Memory B cell (primary cell): ENCODE data around the gene PHLPP1.
"Not testable (repeated sequence)": the region's sequence is repeated elsewhere in the genome, so short reads cannot be mapped to it uniquely, and the experiment has no call there.

ENCODE experiments used
- ATAC-seq: fragments of 150-1000 bp; cut with Tn5 transposase; 2 replicates; pipeline ENCODE4 v1.10.0; 2021; ENCODE audit warnings: low read depth, mild to moderate bottlenecking, moderate library complexity
- DNase-seq, 2 donors: peaks; one replicate each; pipeline ENCODE4 v3.0.0; 2022; ENCODE audit warnings: low spot score in 2 of 2
- H3K27ac Mint-ChIP-seq: one replicate; pipeline ENCODE4 v1.8.0; 2022; ENCODE audit warnings: mild to moderate bottlenecking, moderate library complexity, mixed read lengths
- H3K27me3 Mint-ChIP-seq: one replicate; pipeline ENCODE4 v1.8.0; 2022; ENCODE audit warnings: mixed read lengths
- H3K36me3 Mint-ChIP-seq: one replicate; pipeline ENCODE4 v1.8.0; 2022; ENCODE audit warnings: mild to moderate bottlenecking, mixed read lengths
- H3K4me1 Mint-ChIP-seq: one replicate; pipeline ENCODE4 v1.8.0; 2022; ENCODE audit warnings: mixed read lengths
- H3K4me3 Mint-ChIP-seq: one replicate; pipeline ENCODE4 v1.8.0; 2022; ENCODE audit warnings: mild to moderate bottlenecking, moderate library complexity, mixed read lengths
- H3K9me3 Mint-ChIP-seq: one replicate; pipeline ENCODE4 v1.8.0; 2022; ENCODE audit warnings: mixed read lengths

Gene PHLPP1

DNA sequence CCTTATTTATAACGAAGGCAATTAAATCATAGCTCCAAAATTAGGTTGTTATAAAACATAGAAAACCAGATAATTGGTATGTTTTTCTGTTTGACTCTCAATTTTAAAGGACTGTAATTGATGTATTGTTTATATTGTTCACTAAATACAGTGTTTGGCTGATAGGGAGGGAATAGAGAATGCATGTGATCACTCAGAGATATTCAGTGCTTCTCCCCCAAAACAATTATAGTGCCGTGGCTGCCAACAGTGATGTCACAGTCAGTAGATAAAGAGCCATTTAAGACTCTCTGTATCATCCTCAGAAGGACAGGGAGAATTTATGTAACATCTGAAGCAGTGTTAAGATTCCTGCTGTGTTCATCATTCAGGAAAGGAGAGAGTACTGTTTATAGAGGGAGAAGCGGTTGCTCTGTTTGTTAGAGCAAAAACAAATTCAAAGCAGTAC, 69.6 kb downstream of the PHLPP1 start:
- Mint-ChIP-seq H3K36me3 (no peaks in the 10 kb centered on the region), H3K4me1 (peaks cover 22% of the 10 kb centered on the region), H3K27ac (no peak overlapping the region), H3K9me3 (no peaks in the 10 kb centered on the region), H3K4me3 (no peak overlapping the region), H3K27me3 (no peaks in the 10 kb centered on the region)
- no peak for DNase-seq
- ATAC-seq = no peak

- no peaks in the 10 kb centered on the region for H3K27me3 Mint-ChIP-seq
- peaks cover 26% of the 10 kb centered on the region for H3K4me1 Mint-ChIP-seq
- H3K27ac Mint-ChIP-seq = no peak overlapping the region
- no peak for ATAC-seq
- no peaks in the 10 kb centered on the region for H3K9me3 Mint-ChIP-seq
- H3K4me3 Mint-ChIP-seq = no peak overlapping the region
- no peak for DNase-seq
- no peaks in the 10 kb centered on the region for H3K36me3 Mint-ChIP-seq
These were observed 71.3 kb downstream of the PHLPP1 start for GRCh38 chr18:62786689-62787088.

GRCh38 chr18:62788111-62788510, 72.8 kb downstream of the PHLPP1 start:
- H3K9me3 Mint-ChIP-seq = no peaks in the 10 kb centered on the region
- H3K27ac Mint-ChIP-seq = no peak overlapping the region
- ATAC-seq (no peak), DNase-seq (no peak)
- H3K4me1 Mint-ChIP-seq = peaks cover 23% of the 10 kb centered on the region
- no peaks in the 10 kb centered on the region for H3K36me3 Mint-ChIP-seq
- H3K4me3 Mint-ChIP-seq = no peak overlapping the region
- no peaks in the 10 kb centered on the region for H3K27me3 Mint-ChIP-seq

DNA sequence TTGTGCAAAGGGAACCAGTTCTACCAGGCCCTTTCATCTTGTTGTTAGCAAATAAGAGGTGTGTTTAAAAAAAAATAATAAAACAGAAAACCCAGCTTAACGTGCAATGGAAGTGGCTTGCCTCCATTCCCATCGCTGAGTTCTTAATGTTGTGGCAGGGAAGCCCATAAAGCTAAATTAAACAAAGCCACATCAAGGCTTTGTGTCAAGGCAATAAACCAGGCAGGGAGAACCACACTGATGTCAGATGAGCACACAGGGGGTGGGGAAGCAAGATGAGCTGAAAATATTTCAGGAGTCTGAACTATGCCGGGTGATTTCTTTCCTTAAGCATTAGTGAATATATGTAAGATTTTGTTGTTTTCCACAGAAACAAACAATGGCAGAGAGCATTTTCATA, 73.5 kb downstream of the PHLPP1 start:
- ATAC-seq (no peak), DNase-seq (no peak)
- H3K27me3 Mint-ChIP-seq = no peaks in the 10 kb centered on the region
- peaks cover 21% of the 10 kb centered on the region for H3K4me1 Mint-ChIP-seq
- no peak overlapping the region for H3K27ac Mint-ChIP-seq
- no peaks in the 10 kb centered on the region for H3K36me3 Mint-ChIP-seq
- no peak overlapping the region for H3K4me3 Mint-ChIP-seq
- no peaks in the 10 kb centered on the region for H3K9me3 Mint-ChIP-seq

GRCh38 chr18:62790871-62791772, 75.8 kb downstream of the PHLPP1 start:
- Mint-ChIP-seq H3K27me3 (no peaks in the 10 kb centered on the region), H3K4me3 (no peak overlapping the region), H3K4me1 (peaks cover 5% of the 10 kb centered on the region), H3K36me3 (no peaks in the 10 kb centered on the region), H3K27ac (peak overlapping the region; percentile 6), H3K9me3 (no peaks in the 10 kb centered on the region)
- no peak for ATAC-seq
- no peak for DNase-seq

DNA sequence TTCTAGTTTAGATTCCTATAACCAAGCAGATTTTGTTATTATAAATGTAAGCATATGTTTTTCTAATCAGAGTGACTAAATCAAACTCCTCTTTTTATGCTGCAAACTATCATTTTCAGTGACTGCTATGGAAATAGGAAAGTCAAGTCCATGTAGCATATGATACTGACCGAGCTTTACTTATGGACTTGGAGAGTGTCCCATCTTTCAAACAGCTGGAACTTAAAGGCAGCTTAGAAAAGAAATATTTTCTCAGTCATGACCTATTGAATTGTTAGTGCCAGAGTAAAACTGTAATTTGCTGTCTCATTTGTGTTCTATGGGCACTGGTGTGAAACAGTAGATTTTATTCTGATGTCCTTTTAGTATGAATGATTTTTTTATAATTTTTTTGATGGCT, 76.7 kb downstream of the PHLPP1 start:
- no peak overlapping the region for H3K27ac Mint-ChIP-seq
- no peaks in the 10 kb centered on the region for H3K9me3 Mint-ChIP-seq
- no peak overlapping the region for H3K4me3 Mint-ChIP-seq
- no peaks in the 10 kb centered on the region for H3K36me3 Mint-ChIP-seq
- H3K4me1 Mint-ChIP-seq = peaks cover 5% of the 10 kb centered on the region
- ATAC-seq (no peak), DNase-seq (no peak)
- no peaks in the 10 kb centered on the region for H3K27me3 Mint-ChIP-seq

DNA sequence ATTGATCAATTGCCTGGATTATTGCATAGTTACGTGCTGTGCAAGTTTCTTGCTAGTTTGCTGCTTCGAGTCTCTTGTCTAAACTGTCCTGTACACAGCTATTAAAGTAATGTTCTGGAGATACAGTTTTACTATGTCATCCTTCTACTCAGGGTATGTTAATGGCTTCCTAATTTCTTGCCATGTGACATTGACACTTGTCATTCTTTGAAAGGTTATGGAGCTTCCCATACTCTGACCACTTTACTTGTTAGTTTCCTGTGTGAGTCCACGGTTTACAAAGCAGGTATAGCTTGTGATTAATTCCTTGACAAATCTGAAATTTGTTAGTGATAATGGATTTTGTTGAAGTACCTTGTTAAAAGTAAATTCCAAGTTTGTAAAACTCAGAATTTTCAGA, 80.5 kb downstream of the PHLPP1 start:
- H3K9me3 Mint-ChIP-seq = no peaks in the 10 kb centered on the region
- DNase-seq = no peak

GRCh38 chr18:62796216-62796621, 80.9 kb downstream of the PHLPP1 start:
- H3K9me3 Mint-ChIP-seq = no peaks in the 10 kb centered on the region
- H3K4me1 Mint-ChIP-seq = peaks cover 6% of the 10 kb centered on the region
- ATAC-seq (no peak), DNase-seq (no peak)
- H3K27ac Mint-ChIP-seq = no peak overlapping the region
- no peaks in the 10 kb centered on the region for H3K27me3 Mint-ChIP-seq
- no peaks in the 10 kb centered on the region for H3K36me3 Mint-ChIP-seq
- H3K4me3 Mint-ChIP-seq = no peak overlapping the region

More for the DNA sequence above, 80.5 kb downstream of the PHLPP1 start:
- H3K4me3 Mint-ChIP-seq = no peak overlapping the region
- H3K4me1 Mint-ChIP-seq = peaks cover 6% of the 10 kb centered on the region
- H3K36me3 Mint-ChIP-seq = no peaks in the 10 kb centered on the region
- no peaks in the 10 kb centered on the region for H3K27me3 Mint-ChIP-seq
- H3K27ac Mint-ChIP-seq = no peak overlapping the region
- ATAC-seq = no peak

GRCh38 chr18:62797329-62797728, 82.0 kb downstream of the PHLPP1 start:
- ATAC-seq = no peak
- H3K9me3 Mint-ChIP-seq = no peaks in the 10 kb centered on the region
- H3K36me3 Mint-ChIP-seq = no peaks in the 10 kb centered on the region
- no peak for DNase-seq
- no peak overlapping the region for H3K4me3 Mint-ChIP-seq
- peaks cover 4% of the 10 kb centered on the region for H3K4me1 Mint-ChIP-seq
- no peak overlapping the region for H3K27ac Mint-ChIP-seq
- H3K27me3 Mint-ChIP-seq = no peaks in the 10 kb centered on the region

DNA sequence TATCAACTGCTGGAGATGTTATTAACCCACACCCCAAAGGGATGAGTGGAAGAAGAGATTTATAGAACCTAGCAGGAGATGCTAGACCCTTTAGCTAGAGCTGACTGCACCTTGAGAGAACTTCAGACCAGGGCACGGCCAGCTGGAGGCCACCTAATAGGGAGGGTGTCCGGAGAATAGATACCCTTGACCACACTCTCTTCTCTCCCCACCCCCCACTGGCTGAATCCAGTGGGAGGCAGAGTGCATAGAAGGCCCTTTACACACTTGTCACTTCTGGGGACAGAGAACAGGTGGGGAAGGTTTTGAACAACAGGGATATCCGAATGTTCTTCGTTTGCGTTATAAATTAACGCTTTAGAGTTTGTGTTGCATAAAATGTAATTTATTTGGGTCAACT, 84.6 kb downstream of the PHLPP1 start:
- ATAC-seq = no peak
- H3K27ac Mint-ChIP-seq = no peak overlapping the region
- peaks cover 11% of the 10 kb centered on the region for H3K4me1 Mint-ChIP-seq
- no peaks in the 10 kb centered on the region for H3K27me3 Mint-ChIP-seq
- H3K4me3 Mint-ChIP-seq = no peak overlapping the region
- DNase-seq = no peak
- no peaks in the 10 kb centered on the region for H3K9me3 Mint-ChIP-seq
- no peaks in the 10 kb centered on the region for H3K36me3 Mint-ChIP-seq

- no peak for DNase-seq
- Mint-ChIP-seq H3K27ac (no peak overlapping the region), H3K9me3 (no peaks in the 10 kb centered on the region), H3K36me3 (no peaks in the 10 kb centered on the region), H3K4me3 (no peak overlapping the region), H3K4me1 (peaks cover 12% of the 10 kb centered on the region), H3K27me3 (no peaks in the 10 kb centered on the region)
- ATAC-seq = no peak
These were observed 87.2 kb downstream of the PHLPP1 start for GRCh38 chr18:62802523-62802922.

DNA sequence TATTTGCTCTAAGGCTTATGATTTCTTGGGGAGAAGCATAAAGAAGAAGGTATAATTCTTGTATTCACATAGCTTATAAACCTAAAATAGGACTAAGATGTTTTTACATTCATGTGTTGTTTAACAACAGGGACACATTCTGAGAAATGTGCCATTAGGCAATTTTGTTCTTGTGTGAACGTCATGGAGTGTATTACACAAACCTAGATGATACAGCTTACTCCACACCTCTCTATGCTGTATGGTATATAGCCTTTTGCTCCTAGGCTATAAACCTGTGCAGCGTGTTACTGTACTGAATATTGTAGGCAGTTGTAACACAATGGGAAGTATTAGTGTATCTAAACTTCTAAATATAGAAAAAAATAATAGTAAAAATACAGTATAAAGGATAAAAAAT, 92.1 kb downstream of the PHLPP1 start:
- ATAC-seq (no peak), DNase-seq (no peak)
- Mint-ChIP-seq H3K4me3 (no peak overlapping the region), H3K36me3 (no peaks in the 10 kb centered on the region), H3K4me1 (peaks cover 16% of the 10 kb centered on the region), H3K9me3 (peaks cover 3% of the 10 kb centered on the region), H3K27me3 (no peaks in the 10 kb centered on the region), H3K27ac (no peak overlapping the region)

- Mint-ChIP-seq H3K4me3 (no peak overlapping the region), H3K9me3 (peaks cover 3% of the 10 kb centered on the region), H3K27ac (no peak overlapping the region), H3K4me1 (peaks cover 16% of the 10 kb centered on the region), H3K27me3 (no peaks in the 10 kb centered on the region), H3K36me3 (no peaks in the 10 kb centered on the region)
- ATAC-seq = no peak
- DNase-seq = no peak
These were observed 92.8 kb downstream of the PHLPP1 start for GRCh38 chr18:62808123-62808522.

DNA sequence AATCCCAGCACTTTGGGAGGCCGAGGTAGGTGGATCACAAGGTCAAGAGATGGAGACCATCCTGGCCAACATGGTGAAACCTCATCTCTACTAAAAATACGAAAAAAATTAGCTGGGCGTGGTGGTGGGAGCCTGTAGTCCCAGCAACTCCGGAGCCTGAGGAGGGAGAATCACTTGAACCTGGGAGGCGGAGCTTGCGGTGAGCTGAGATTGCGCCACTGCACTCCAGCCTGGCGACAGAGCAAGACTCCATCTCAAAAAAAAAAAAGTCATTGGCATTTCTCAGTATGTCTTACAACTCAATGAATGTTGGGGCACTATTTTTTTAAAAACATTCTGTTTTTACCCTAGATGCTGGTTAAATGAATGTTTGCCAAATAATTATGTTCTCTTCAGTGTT, 94.1 kb downstream of the PHLPP1 start:
- not testable (repeated sequence) for H3K27me3 Mint-ChIP-seq, H3K36me3 Mint-ChIP-seq, H3K27ac Mint-ChIP-seq, DNase-seq, H3K4me3 Mint-ChIP-seq, ATAC-seq, H3K9me3 Mint-ChIP-seq
- H3K4me1 Mint-ChIP-seq = peaks cover 18% of the 10 kb centered on the region

DNA sequence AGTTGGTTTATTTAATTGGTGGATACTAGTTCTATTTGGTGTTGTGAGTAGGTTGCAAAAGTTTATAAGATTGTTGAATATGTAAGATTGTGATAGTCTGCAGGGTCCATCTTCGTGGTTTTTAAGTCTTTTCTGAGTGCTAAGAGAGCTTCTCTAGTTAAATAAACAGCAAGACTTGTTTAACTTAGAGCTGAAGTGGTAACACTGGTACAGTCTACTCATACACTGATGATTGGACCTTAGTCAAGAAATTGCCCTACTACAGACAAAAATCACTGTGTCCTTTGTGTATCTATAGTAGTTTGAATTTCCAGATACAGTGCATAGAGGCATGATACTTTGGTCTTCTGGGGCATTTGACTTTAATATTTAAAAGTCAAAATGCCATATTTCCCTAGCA, 94.6 kb downstream of the PHLPP1 start:
- DNase-seq (no peak), ATAC-seq (no peak)
- Mint-ChIP-seq H3K4me1 (peaks cover 18% of the 10 kb centered on the region), H3K4me3 (no peak overlapping the region), H3K36me3 (no peaks in the 10 kb centered on the region), H3K9me3 (peaks cover 3% of the 10 kb centered on the region), H3K27ac (no peak overlapping the region), H3K27me3 (no peaks in the 10 kb centered on the region)
